Endodermal cell (in vitro differentiated cells): Measurements from ENCODE around the gene MRPS11. TPM values are rescaled to one million over a fixed set of nuclear protein-coding genes. Genes with fewer than 3 reads are reported as not detected.

Source experiments
- DNase-seq: peaks from one replicate; pipeline ENCODE4 v3.0.0-alpha.2; 2017
- H3K27ac ChIP-seq: 2 replicates; pipeline ENCODE4 v1.5.1; 2013; ENCODE audit warnings: mild to moderate bottlenecking, low read depth, low read length, moderate library complexity
- H3K27me3 ChIP-seq: 2 replicates; pipeline ENCODE4 v1.6.1; 2013; ENCODE audit warnings: mild to moderate bottlenecking, low read length, moderate library complexity; ENCODE audit not compliant: insufficient read depth, control insufficient read depth, poor library complexity, severe bottlenecking
- H3K36me3 ChIP-seq: 2 replicates; pipeline ENCODE4 v1.7.0; 2013; ENCODE audit warnings: mild to moderate bottlenecking, low read length, moderate library complexity; ENCODE audit not compliant: control insufficient read depth, insufficient read depth
- H3K4me1 ChIP-seq: one replicate; pipeline ENCODE4 v1.7.0; 2013; ENCODE audit warnings: low read length; ENCODE audit not compliant: control insufficient read depth, insufficient read depth
- H3K4me3 ChIP-seq: 2 replicates; pipeline ENCODE4 v1.5.1; 2013; ENCODE audit warnings: mild to moderate bottlenecking, low read length, moderate library complexity
- H3K9ac ChIP-seq: 2 replicates; pipeline ENCODE4 v1.6.1; 2013; ENCODE audit warnings: mild to moderate bottlenecking, low read length, moderate library complexity; ENCODE audit not compliant: poor library complexity, severe bottlenecking; ENCODE audit errors: extremely low read depth
- H3K9me3 ChIP-seq: 2 replicates; pipeline ENCODE4 v1.6.1; 2013; ENCODE audit warnings: mild to moderate bottlenecking, low read length, moderate library complexity; ENCODE audit not compliant: control insufficient read depth
- H3K27ac Mint-ChIP-seq: 2 replicates; pipeline ENCODE4 v1.8.0; 2020; ENCODE audit warnings: mixed read lengths
- H3K27me3 Mint-ChIP-seq: 2 replicates; pipeline ENCODE4 v1.8.0; 2021; ENCODE audit warnings: mild to moderate bottlenecking, mixed read lengths; ENCODE audit not compliant: insufficient read depth
- H3K36me3 Mint-ChIP-seq: 2 replicates; pipeline ENCODE4 v1.8.0; 2020; ENCODE audit warnings: low read depth, mixed read lengths
- H3K4me1 Mint-ChIP-seq: 2 replicates; pipeline ENCODE4 v1.8.0; 2020; ENCODE audit warnings: mixed read lengths
- H3K4me3 Mint-ChIP-seq: 2 replicates; pipeline ENCODE4 v1.8.0; 2020; ENCODE audit warnings: mild to moderate bottlenecking, moderate library complexity, mixed read lengths
- H3K9me3 Mint-ChIP-seq: 2 replicates; pipeline ENCODE4 v1.8.0; 2020; ENCODE audit warnings: mild to moderate bottlenecking, mixed read lengths
- WGBS, 2 experiments: methylation state at CpG; one replicate each; pipeline versions ENCODE4 v1.1.5 to v1.1.7; 2013; ENCODE audit warnings: missing lambda C conversion rate in 2 of 2, mixed read lengths in 1 of 2; ENCODE audit not compliant: insufficient coverage in 1 of 2, insufficient read length in 1 of 2; 5-methylcytosine and 5-hydroxymethylcytosine counted together
- total RNA-seq, 2 donors: library from RNA; stranded (reverse); fragmentation: NEBNext Ultra II Directional in 1 of 2; extraction: Animal tissue kit (Norgen Biotek cat#: 25700) in 1 of 2; gene quantifications; 2 replicates in 1 of 2; 3 replicates in 1 of 2; pipeline ENCODE4 v1.2.1, GENCODE V29; 2021
- TF ChIP-seq, protein P1 (sequence below): fragments of 200-600 bp; sonication (generic); conservative IDR thresholded peaks from 2 replicates; pipeline ENCODE4 v1.5.0; 2021; ENCODE audit warnings: antibody characterized with exemption, mild to moderate bottlenecking

Gene MRPS11
- total RNA-seq, 2 donors from 2014 or later: 44.8 to 49.0 TPM

DNA sequence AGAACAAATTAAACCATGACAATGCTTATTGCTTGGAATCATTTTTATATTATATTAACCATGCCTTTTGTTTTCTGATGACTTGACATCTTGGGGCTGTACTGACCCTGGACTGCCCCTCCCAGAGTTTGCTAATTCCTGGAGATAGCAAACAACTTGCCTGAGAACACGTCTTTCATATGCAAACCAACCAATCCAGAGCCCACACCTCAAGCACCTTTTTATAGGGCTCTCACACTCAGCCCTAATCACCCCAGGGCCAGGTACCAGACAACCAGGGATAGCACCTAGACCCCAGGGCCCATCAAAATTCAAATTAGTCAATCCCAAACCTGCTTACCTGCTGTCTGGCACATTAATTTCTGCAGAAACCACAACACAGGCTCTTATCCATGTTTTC, 36.9 kb downstream of the MRPS11 start:
- no peak overlapping the region for H3K27ac ChIP-seq
- DNase-seq: no peak
- H3K9me3 ChIP-seq: peaks cover 11% of the 10 kb centered on the region
- peaks cover 26% of the 10 kb centered on the region for H3K27me3 ChIP-seq
- H3K4me3 Mint-ChIP-seq: no peak overlapping the region
- H3K4me1 ChIP-seq: peaks cover 6% of the 10 kb centered on the region
- H3K27me3 Mint-ChIP-seq: peaks cover 23% of the 10 kb centered on the region
- H3K4me1 Mint-ChIP-seq: peaks cover 25% of the 10 kb centered on the region
- 67 to 100% methylated on average over 1 of the region's 1 CpG for WGBS, 2 experiments
- peaks cover 5% of the 10 kb centered on the region for H3K9me3 Mint-ChIP-seq
- TF ChIP-seq, protein P1, sequence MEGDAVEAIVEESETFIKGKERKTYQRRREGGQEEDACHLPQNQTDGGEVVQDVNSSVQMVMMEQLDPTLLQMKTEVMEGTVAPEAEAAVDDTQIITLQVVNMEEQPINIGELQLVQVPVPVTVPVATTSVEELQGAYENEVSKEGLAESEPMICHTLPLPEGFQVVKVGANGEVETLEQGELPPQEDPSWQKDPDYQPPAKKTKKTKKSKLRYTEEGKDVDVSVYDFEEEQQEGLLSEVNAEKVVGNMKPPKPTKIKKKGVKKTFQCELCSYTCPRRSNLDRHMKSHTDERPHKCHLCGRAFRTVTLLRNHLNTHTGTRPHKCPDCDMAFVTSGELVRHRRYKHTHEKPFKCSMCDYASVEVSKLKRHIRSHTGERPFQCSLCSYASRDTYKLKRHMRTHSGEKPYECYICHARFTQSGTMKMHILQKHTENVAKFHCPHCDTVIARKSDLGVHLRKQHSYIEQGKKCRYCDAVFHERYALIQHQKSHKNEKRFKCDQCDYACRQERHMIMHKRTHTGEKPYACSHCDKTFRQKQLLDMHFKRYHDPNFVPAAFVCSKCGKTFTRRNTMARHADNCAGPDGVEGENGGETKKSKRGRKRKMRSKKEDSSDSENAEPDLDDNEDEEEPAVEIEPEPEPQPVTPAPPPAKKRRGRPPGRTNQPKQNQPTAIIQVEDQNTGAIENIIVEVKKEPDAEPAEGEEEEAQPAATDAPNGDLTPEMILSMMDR: no peak
- no peak overlapping the region for H3K27ac Mint-ChIP-seq
- no peak overlapping the region for H3K4me3 ChIP-seq
- no peak overlapping the region for H3K9ac ChIP-seq
- H3K36me3 Mint-ChIP-seq: peaks cover 12% of the 10 kb centered on the region
- no peaks in the 10 kb centered on the region for H3K36me3 ChIP-seq

DNA sequence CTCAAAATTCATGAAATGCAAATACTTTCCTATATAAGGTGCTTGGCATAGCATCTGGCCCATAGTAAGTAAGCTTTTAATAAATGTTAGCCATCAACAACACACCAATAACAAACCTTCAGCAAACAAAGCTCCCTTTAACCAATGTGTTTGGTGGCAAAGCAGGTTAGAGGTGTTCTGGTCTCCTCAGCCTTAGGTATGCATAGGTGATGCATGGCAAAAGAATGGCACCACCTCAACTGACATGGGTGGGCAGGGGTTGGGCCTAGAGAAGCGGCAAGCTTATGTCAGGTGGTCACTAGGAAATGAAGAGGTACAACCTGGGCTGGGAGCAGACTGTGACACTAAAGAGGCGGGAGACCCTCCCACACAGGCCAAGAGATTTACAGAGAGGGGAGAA, 38.2 kb downstream of the MRPS11 start:
- TF ChIP-seq, protein P1: no peak
- WGBS, 2 experiments: 97% methylated on average over 2 of the region's 2 CpGs; no CpG with 5 or more reads in 1 of the 2 experiments
- no peaks in the 10 kb centered on the region for H3K36me3 ChIP-seq
- no peak overlapping the region for H3K27ac ChIP-seq
- Mint-ChIP-seq H3K9me3 (peaks cover 5% of the 10 kb centered on the region), H3K36me3 (peaks cover 21% of the 10 kb centered on the region), H3K27me3 (peaks cover 29% of the 10 kb centered on the region), H3K27ac (no peak overlapping the region), H3K4me3 (no peak overlapping the region), H3K4me1 (peaks cover 29% of the 10 kb centered on the region)
- peaks cover 11% of the 10 kb centered on the region for H3K9me3 ChIP-seq
- H3K9ac ChIP-seq: no peak overlapping the region
- no peak overlapping the region for H3K4me3 ChIP-seq
- no peak for DNase-seq
- peaks cover 31% of the 10 kb centered on the region for H3K27me3 ChIP-seq
- H3K4me1 ChIP-seq: peaks cover 6% of the 10 kb centered on the region

DNA sequence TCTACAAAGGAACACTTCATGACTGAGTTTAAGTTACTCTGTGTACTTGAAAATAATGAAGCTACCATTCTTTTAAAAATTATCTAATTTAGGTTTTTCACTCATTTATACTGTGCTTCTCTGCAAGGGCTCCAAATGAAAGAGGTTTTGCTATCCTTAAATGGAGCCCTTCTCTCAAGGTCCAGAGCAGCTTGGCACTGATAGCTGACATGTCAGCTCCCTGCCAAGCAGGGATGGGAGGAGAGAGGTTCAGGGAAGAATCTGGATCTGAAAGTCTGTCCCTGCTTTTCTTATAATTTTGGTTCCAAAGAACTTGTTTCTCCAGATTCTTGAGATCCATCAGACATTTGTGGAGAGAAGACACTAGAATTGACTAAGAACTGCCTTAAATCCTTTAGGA, 39.1 kb downstream of the MRPS11 start:
- Histone ChIP-seq H3K9ac (no peak overlapping the region), H3K4me3 (no peak overlapping the region), H3K27ac (no peak overlapping the region), H3K27me3 (peaks cover 37% of the 10 kb centered on the region), H3K4me1 (peaks cover 6% of the 10 kb centered on the region), H3K9me3 (peaks cover 11% of the 10 kb centered on the region), H3K36me3 (no peaks in the 10 kb centered on the region)
- peaks cover 28% of the 10 kb centered on the region for H3K4me1 Mint-ChIP-seq
- H3K36me3 Mint-ChIP-seq: peaks cover 27% of the 10 kb centered on the region
- TF ChIP-seq, protein P1: no peak
- H3K9me3 Mint-ChIP-seq: peaks cover 5% of the 10 kb centered on the region
- no peak overlapping the region for H3K27ac Mint-ChIP-seq
- peaks cover 33% of the 10 kb centered on the region for H3K27me3 Mint-ChIP-seq
- no peak for DNase-seq
- no peak overlapping the region for H3K4me3 Mint-ChIP-seq
